ENCODE data around the gene TSC22D1.

Gene TSC22D1

DNA sequence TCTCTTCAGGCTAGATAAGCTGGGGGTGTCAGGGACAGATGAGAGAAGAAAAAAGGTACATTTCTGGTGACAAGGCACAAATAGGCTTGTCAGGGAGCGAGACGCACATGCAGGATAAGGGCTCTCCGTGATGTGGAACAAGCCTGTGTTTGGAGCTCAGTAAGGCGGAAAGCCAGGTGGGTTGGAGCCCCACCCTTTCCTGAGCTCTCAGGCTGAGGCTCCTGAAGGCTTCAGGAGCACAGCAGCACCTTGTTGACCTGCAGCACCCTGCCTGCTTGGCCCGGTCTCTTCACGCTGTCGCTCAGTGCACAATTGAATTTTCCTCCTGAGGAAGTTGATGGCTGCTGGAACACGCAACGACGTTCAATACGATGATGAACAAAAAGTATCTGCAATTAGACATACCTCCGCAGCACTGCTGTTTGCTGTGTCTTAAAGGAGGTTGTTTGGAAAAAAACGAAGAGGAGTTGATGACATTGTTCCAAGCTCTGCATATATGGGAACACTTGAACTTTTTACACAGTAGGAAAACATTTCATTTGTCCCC lies 173.2 kb downstream of the TSC22D1 start:
- no peak for FAIRE-seq

DNA sequence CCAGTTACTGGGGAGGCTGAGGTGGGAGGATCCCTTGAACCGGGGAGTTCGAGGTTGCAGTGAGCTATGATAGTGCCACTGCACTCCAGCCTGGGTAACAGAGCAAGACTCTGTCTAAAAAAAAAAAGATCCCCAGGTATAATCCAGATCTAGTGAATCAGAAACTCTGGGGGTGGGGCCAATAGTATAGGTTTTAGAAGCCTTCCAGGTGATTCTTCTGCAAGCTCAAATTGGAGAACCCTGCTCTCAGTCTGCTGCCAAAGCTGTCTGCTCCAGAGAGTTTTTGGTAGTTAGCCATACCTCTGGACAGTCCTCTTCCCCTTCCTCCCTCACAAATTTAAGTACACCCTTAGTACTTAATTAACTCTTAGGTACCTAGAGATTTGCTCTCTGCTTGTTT lies 174.6 kb downstream of the TSC22D1 start:
- no peak for FAIRE-seq

DNA sequence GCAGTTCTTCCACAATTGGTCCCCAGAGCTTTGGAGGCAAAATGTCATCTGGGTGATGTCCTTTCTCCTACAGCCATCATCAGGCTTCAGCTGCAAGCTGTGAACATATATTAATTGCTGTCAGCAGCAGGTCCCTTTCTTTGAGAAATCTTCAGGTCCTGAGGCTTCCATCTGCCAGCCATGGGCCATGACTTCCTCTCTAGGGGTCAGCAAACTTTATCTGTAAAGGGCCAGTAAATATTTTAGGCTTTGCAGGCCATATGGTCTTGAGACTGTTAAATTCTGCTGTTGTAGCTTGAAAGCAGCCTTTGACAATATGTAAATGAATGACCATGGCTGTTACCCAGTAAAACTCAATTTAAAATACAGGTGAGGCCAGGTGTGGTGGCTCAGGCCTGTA lies 175.4 kb downstream of the TSC22D1 start:
- FAIRE-seq = no peak

DNA sequence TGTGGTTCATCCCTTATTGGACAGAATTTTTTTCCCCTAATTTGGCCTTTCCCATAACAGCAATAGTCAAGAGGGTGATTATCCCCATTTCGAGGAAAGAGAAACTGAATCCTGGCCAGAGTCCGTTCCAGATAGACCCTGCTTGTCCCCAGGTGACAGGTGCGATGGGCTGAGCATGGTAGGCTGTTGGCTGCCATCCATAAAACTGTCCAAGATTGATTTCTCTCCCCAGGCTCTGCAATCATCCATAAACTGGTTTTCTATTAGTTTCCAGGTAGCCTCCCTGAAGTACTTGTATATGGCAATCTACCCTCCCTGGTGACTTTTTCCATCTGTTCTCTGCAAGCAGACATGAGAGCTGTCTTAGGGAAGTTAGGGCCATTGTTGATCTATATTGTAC lies 177.1 kb downstream of the TSC22D1 start:
- peak; percentile 68 for FAIRE-seq

DNA sequence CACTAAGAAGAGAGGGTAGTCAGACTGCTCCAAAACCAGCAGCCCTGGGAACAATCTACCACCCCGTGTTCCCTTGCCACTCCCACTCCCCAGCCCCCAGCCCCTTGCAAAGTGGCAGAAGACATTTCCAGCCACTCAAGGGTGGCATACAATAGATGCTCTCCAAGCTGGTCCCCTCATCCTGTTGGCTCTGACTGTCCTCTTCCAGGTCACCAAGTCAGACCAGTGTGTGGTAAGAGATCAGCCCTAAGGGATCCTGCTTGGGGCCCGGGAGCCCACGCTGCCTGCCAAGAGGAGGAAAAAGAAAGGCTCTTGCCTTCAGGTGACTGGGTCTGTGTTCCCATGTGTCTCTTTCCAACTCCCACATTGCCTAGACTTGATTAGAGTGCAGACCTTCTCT lies 177.5 kb downstream of the TSC22D1 start:
- no peak for FAIRE-seq

DNA sequence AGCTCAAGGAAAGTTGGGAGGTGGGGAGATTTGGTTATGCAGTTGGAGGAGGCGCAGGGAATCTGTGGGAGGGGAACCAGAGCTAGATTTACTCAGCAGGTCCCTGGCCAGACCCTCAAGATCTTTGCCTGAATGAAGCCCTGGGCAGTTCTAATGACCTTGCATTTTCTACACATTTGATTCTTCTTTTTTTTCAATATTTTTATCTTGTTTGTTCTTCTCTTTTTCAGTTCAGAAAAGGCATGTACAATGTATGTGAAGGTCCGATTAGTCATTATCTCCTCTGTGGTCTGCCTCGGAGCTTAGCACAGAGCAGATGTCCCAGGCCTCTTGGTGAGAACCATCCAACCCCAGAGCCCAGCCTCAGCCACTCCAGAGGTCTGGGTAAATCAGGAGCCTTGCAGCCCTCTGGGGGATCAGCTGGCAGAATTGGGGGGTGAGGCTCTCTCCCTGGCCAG lies 178.3 kb downstream of the TSC22D1 start:
- no peak for FAIRE-seq

DNA sequence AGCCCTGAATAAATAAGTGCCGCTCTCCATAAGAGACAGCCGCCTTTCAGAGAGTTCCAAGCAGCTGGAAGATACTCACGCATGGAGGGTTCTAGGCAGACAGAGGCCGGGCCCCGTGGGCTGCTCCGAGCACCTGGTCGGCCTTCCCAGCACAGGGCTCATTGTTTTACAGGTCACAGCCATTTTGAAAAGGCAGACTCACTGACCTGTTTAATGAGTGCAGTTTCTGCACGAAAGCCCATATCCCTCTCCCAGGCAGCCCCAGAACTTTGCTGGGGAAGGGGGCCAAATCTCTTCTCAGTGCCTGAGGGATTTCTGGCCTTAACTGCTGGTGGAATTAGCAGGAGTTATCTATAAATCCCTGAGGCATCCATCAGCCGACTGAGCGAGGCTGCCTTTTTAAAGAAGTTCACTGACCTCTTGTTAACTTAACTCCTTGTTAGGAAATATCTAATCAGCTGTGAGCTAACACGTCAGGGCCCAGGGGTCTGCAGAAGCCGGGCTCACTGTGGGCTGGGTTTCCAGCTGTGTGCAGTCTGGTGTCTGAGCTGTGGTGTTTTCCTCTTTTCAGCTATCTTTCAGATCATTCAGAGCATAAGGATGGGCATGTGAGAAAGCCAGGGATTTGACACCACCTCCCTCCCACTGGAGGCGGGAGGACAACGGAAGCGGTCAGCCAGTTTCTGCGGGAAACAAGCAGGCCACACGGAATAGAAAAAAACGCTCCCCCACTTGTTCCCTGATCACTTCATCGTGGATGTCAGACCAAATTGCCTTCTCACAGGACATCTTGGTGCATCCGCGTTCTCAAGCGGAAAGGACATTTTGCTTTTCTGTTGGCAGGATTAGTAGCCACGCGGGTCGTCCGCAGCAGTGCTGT lies 179.2 kb downstream of the TSC22D1 start:
- no peak for FAIRE-seq

DNA sequence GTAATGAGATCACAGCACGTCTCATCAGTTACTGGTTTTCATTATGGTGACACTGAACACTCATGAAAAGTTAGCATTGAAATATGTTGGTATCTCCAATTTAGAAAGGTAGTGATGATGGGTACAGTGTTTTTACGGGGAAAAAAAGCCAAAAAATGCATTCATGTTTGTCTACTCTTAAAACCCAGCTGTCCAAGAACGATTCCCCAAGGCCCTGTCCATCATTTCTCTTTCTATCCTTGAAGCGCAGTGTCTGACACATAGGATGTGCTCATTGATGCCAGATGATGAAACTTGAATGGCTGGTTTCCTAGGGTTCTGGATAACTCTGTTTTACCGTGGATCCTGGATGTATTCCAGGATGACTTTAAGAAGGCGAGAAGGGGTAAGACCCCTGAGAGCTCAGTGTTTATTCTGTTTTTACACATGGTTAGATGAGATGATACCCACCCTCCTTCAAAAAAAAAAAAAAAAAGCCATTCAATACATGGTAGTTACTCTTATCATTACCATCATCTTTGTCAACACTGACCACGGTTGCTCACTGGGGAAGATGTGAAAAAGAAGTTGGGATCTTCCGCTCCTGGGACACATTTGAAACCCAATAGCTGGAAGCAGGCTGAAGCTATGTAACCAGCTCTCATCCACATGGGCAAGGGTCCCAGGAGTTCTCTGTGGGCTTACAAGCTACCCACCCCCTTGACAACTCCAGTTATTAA lies 180.0 kb downstream of the TSC22D1 start:
- no peak for FAIRE-seq

DNA sequence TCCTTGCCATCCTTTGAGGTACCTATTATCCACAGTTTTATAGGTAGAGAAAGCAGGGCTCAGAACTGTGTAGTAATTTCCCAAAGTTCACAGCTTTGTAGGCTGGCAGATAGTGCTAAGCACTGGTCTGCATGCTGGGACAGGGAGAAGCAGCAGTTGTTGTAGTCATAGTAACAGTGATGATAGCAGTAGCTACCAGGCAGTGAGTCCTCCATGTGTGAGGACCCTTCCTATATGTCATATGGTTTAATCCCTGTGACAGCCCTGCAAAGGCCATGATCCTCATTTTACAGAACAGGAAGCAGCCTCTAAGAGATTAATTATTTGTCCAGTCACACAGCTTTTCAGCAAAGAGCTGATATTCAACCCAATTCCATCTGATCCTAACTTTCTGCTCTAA lies 181.5 kb downstream of the TSC22D1 start:
- no peak for FAIRE-seq

DNA sequence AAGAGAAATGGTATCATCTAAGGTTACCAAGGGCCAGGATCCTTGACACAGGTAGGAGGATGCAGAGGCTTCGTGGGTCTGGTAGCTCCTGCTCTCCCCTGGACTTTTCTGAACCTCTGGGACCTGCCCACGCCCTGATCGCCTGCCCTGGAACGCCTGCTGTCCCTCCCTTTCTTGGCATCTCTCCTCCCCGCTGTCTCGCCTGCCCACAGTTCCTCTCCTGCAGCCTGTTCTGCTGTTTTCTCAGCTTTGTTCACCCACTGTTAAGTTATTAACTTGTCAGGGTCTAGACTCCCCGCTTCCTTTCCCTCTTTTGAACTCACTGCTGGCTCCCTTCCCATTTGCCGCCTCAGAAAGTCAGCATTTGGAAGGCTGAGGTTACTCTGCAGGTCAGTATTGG lies 182.7 kb downstream of the TSC22D1 start:
- no peak for FAIRE-seq

DNA sequence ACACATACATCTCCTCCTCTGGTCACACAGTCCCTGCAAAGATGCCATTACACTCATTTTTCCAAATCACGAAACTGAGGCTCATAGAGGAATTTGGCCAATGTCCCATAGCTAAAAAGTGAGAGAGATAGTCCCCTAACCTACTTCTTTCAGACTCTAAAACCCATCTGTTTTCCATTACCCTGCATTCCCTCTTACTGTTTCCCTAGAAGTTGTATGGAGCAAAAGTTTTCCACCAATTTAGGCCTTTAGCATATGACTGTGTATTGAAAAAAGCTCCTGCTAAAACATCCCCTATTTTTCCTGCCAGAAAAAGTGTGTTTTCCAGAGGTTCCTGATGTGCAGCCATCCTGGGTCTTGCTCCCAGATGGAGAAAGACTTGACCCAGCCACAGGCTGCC lies 186.3 kb downstream of the TSC22D1 start:
- no peak for FAIRE-seq

DNA sequence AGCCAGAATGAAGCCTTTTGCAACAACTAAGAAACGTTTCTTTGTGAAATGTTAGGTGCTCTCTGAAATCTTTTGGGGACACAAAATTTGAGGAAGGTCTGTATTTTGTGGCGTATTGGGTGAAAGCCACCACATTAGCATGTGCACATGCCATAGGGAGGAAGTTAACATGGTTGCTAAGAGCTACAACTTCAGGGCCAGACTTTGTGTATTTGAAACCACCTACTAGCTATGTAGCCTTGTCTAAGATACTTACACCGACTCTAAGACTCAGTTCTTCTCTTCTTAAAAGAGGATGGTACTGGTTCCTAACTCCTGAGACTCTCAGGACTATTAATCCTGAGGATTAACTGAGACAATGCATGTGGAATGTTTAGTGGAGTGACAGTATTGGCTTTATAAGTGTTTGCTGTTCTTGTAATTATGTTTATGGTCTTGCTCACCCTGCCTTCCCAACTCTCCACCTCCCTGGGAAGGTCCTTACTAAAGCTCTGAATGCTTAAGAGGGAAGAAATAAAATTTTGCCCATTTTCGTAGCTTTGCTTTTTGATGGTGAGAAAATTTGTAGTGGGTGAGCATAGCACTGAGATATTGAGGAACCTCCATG lies 187.0 kb downstream of the TSC22D1 start:
- no peak for FAIRE-seq

DNA sequence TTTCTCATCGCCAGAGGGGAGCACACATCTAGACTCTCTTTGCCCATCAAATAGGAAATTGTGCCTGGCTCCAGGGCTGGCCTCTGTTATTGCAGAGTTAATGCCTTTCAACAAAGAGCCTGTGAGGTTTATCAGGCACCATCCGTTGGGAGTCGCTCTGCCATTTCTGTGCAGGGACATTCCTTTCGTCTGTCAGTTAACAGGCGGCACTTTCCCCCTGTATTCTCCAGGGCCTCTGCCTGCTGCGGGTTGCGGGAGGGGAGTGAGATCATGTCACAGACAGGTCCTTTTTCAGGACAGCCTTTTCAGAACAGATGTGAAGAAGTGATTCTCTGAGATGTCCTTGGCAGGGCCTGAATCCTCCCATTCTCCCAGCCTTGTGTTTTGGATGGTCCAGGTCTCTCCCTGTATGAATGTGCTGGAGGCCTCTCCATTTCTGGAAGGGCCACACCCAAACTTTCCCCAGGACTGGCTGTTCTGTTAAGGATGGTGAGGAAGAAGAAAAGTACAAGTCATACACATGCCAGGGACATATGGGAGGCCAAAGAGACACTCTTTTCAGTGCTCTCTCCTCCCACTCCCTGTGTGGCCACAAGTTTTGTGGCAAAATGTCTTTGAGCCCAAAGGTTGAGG lies 187.6 kb downstream of the TSC22D1 start:
- FAIRE-seq = no peak

DNA sequence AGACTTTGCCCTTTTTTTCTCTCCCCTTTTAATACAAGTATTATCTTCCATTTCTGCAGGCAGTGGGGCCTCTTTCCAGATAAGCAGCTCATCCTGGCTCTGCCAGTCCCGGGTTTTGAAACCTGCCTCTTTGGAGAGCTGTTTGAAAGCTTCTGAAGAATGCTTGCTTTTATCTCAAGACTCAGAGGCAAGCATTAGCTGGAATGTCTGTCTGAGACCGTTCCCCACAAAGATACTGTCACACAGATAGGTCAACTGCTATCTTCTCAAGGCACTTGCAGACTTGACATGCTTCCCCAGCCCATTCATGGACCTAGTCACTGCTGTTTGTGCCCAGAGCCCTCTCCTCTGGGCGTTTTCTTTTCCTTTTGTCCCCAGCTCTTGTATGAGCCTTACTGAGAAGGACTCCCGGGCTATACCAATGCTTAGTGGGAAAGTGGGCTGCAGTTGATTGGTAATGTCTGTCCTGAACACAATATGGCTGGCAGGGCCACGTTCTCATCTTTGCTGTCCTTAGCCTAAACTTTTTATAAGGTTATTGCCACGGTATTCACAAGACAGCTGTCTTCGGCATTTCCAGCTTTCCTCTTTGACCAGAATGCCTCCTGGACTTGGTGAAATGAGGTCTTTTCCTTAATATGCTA lies 189.1 kb downstream of the TSC22D1 start:
- no peak for FAIRE-seq

DNA sequence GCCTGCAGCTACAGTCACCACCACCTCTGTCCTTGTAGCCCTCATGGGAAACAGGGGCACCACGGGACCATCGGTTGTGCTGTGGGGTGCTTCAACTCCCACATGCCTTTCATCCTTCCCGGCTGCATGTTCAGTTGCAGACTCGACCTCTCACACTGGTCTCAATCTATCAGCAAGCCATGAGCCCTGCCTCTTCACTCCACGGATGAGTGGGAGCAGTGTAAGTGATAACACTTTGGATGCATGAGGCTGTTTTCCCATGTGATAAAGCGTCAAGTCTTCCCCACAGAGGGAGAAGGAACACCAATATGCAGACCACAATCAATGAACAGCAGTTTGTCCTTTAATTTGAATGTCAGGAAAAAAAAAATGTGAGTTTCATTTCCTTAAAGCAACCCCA lies 190.3 kb downstream of the TSC22D1 start:
- FAIRE-seq = no peak

DNA sequence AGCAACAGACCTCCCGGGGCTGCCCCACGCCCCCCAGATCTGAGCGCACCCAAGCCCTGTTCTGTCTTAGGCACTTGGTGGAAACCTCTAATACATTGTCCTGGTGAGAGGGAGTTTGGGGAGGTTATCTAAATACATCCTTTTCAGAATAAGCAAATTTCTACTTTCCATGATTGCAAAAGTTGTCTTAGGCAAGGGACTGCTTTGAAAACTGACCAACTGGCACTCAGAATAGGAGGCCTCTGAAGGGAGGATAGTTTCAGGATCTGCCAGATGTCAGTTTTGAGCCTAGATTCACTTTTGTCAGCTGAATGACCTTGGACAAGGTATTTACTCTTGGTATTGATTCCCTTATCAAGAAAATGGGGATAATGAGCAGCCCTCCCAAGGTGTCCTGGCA lies 190.7 kb downstream of the TSC22D1 start:
- FAIRE-seq = no peak

DNA sequence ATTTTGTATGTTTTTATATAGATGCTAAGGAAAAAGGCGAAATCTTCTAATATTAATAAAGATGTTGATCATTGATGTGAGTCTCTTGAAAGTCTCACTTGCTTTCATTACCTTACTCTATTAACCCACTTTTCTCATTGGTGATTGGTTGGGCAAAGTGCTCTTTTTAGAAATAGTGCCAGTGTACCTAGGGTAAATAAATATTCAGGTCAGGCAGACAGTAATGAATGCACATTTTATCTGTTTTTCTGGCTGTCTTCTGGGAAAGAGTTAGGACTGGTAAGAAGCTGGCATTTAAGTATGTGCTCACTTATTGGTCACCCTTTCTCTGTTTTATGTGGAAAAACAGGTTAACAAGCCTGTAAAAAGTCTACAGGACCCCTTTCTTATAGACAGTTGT lies 191.4 kb downstream of the TSC22D1 start:
- FAIRE-seq = no peak

DNA sequence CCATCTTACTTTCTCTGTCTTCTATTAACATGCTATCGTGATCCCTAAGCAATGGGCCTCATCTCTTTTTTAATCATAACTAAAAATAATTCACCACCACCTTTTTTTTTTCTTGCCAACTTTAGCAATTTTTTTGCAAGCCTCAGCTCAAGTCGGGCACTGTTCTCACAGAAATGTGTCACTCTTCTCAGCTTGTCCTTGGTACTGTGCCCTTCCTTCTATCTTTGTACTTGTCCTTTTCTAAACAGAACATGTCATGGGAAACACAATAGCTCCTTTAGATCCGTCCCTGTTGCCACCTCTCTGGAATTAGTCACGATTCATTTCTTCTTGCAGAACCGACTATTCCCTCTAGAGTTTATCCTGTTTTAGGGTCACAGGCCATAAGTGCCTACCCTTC lies 192.2 kb downstream of the TSC22D1 start:
- FAIRE-seq = no peak

DNA sequence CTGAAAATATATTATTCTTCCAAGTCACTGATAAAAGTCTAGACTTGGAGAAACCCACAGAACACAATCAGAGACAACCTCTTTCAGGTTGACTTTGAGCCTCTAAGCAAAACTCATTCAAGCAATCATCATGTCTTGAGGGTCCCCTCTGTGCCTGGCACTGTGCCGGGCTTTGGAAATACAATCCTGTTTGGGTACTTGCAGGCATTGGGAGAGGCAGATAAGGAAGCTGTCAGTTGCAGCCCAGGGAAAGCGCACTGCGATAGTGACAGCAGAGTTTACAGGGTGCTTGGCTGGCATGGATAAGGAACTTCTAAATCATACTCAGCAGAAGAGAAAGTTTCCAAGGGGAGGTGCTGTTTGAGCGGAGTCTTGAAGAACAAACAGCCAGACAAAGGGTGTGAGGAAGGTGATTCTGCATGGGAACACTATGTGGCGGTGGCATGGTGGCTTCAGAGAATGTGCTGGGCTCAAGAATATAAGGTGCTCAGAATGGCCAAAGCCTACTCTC lies 193.4 kb downstream of the TSC22D1 start:
- no peak for FAIRE-seq
